SU-DHL-6 (cell line): ENCODE measurements around the gene ARHGEF11.

Experiments used
- H2AFZ ChIP-seq: fragments of 200-600 bp; sonication (generic); 2 replicates; pipeline ENCODE4 v1.6.1; 2014; ENCODE audit warnings: low read depth, mild to moderate bottlenecking, moderate library complexity, mixed read lengths, antibody characterized with exemption, low read length; ENCODE audit not compliant: severe bottlenecking
- H3F3A ChIP-seq: fragments of 200-600 bp; shearing (Covaris generic); 2 replicates; pipeline ENCODE4 v1.6.0; 2016; ENCODE audit warnings: antibody characterized with exemption, mild to moderate bottlenecking; ENCODE audit not compliant: insufficient read depth
- H3K27ac ChIP-seq: fragments of 200-600 bp; sonication (generic); 2 replicates; pipeline ENCODE4 v1.5.1; 2016; ENCODE audit warnings: low read depth, mild to moderate bottlenecking, low read length, moderate library complexity, mixed read lengths
- H3K27me3 ChIP-seq: fragments of 200-600 bp; sonication (generic), shearing (Covaris generic); 2 replicates; pipeline ENCODE4 v1.6.0; 2014; ENCODE audit warnings: mild to moderate bottlenecking, low read length
- H3K36me3 ChIP-seq: fragments of 200-600 bp; sonication (generic); 2 replicates; pipeline ENCODE4 v1.6.1; 2014; ENCODE audit warnings: mild to moderate bottlenecking, low read length, mixed read lengths
- H3K4me2 ChIP-seq: fragments of 300-600, 200-600 bp; shearing (Covaris generic), sonication (generic); 2 replicates; pipeline ENCODE4 v1.6.0; 2014; ENCODE audit warnings: low read length, low read depth, mild to moderate bottlenecking; ENCODE audit not compliant: poor library complexity, severe bottlenecking
- H3K4me3 ChIP-seq: fragments of 200-600 bp; sonication (generic); 2 replicates; pipeline ENCODE4 v1.5.1; 2014; ENCODE audit warnings: antibody characterized with exemption, low read length, mild to moderate bottlenecking, mixed read lengths; ENCODE audit not compliant: insufficient read depth, poor library complexity, severe bottlenecking
- H3K79me2 ChIP-seq: fragments of 200-600 bp; sonication (generic); 2 replicates; pipeline ENCODE4 v1.6.1; 2014; ENCODE audit warnings: mild to moderate bottlenecking, low read length, moderate library complexity; ENCODE audit not compliant: insufficient read depth
- H3K9ac ChIP-seq: fragments of 200-600 bp; sonication (generic); 2 replicates; pipeline ENCODE4 v1.7.0; 2014; ENCODE audit warnings: mild to moderate bottlenecking, low read length
- H3K9me2 ChIP-seq: fragments of 200-600 bp; sonication (generic); replicated peaks from 2 replicates; pipeline ENCODE4 v1.6.1; 2014; ENCODE audit warnings: low read length; ENCODE audit not compliant: insufficient read depth
- H3K9me3 ChIP-seq: fragments of 200-600 bp; sonication (generic); 2 replicates; pipeline ENCODE4 v1.6.1; 2014; ENCODE audit warnings: low read length, mixed read lengths; ENCODE audit not compliant: insufficient read depth
- H4K20me1 ChIP-seq: fragments of 200-600 bp; sonication (generic); 2 replicates; pipeline ENCODE4 v1.6.1; 2014; ENCODE audit warnings: low read depth, mild to moderate bottlenecking, antibody characterized with exemption, low read length, moderate library complexity, mixed read lengths
- EZH2phosphoT487 ChIP-seq: fragments of 200-600 bp; sonication (generic), shearing (Covaris generic); conservative IDR thresholded peaks from 2 replicates; pipeline ENCODE4 v1.6.1; 2018; ENCODE audit warnings: mild to moderate bottlenecking, antibody characterized with exemption, low read length, moderate library complexity, mixed read lengths
- TF ChIP-seq, protein P1 (sequence below): fragments of 200-600 bp; sonication (generic); IDR thresholded peaks from one replicate; pipeline ENCODE4 v1.5.1; 2017; ENCODE audit warnings: antibody characterized with exemption, mild to moderate bottlenecking, low read length, moderate library complexity; ENCODE audit not compliant: insufficient read depth, poor library complexity, severe bottlenecking

Gene ARHGEF11

GRCh38 chr1:156992215-156992614 lies 53.3 kb downstream of the ARHGEF11 start:
- Histone ChIP-seq H3K36me3 (no peaks in the 10 kb centered on the region), H2AFZ (no peak overlapping the region), H3K27ac (no peak overlapping the region), H3K9me3 (no peaks in the 10 kb centered on the region), H4K20me1 (no peaks in the 10 kb centered on the region), H3K4me3 (no peak overlapping the region), H3K9ac (no peak overlapping the region), H3K27me3 (no peaks in the 10 kb centered on the region), H3F3A (no peaks in the 10 kb centered on the region), H3K79me2 (no peaks in the 10 kb centered on the region), H3K9me2 (no peaks in the 10 kb centered on the region), H3K4me2 (no peak overlapping the region)
- TF ChIP-seq, protein P1, sequence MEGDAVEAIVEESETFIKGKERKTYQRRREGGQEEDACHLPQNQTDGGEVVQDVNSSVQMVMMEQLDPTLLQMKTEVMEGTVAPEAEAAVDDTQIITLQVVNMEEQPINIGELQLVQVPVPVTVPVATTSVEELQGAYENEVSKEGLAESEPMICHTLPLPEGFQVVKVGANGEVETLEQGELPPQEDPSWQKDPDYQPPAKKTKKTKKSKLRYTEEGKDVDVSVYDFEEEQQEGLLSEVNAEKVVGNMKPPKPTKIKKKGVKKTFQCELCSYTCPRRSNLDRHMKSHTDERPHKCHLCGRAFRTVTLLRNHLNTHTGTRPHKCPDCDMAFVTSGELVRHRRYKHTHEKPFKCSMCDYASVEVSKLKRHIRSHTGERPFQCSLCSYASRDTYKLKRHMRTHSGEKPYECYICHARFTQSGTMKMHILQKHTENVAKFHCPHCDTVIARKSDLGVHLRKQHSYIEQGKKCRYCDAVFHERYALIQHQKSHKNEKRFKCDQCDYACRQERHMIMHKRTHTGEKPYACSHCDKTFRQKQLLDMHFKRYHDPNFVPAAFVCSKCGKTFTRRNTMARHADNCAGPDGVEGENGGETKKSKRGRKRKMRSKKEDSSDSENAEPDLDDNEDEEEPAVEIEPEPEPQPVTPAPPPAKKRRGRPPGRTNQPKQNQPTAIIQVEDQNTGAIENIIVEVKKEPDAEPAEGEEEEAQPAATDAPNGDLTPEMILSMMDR: no peak
- no peak for TF ChIP-seq EZH2phosphoT487

- Histone ChIP-seq H3K79me2 (no peaks in the 10 kb centered on the region), H3K27ac (no peak overlapping the region), H3K9me2 (no peaks in the 10 kb centered on the region), H3K4me2 (no peak overlapping the region), H3K9me3 (no peaks in the 10 kb centered on the region), H3F3A (no peaks in the 10 kb centered on the region), H4K20me1 (no peaks in the 10 kb centered on the region), H3K9ac (no peak overlapping the region), H3K4me3 (no peak overlapping the region), H3K36me3 (no peaks in the 10 kb centered on the region), H2AFZ (no peak overlapping the region), H3K27me3 (no peaks in the 10 kb centered on the region)
- TF ChIP-seq, protein P1: no peak
- TF ChIP-seq EZH2phosphoT487: no peak
Measured at GRCh38 chr1:156987715-156988114, 57.8 kb downstream of the ARHGEF11 start.

DNA sequence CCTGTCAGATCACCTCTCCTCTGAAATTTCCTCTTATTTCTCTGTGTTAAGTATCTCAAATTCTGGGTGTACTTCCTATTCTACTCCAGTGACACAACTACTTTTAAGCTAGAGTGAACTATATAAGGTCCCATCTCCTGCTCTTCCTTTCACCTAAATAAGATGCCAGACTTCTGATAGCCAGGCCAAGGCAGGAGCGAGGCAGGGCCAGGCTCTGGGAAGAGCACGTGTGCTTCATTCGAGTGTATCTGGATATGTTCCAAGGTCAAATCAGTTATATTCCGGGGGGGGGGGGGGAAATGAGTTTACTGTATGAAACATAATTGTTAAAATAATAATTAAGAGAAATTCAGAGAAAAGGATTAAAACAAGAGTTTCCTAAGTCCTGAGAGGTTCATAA lies 65.0 kb downstream of the ARHGEF11 start:
- H3K9ac ChIP-seq: no peak overlapping the region
- TF ChIP-seq, protein P1: no peak
- TF ChIP-seq EZH2phosphoT487: no peak
- no peak overlapping the region for H2AFZ ChIP-seq
- no peaks in the 10 kb centered on the region for H4K20me1 ChIP-seq
- no peaks in the 10 kb centered on the region for H3F3A ChIP-seq
- H3K79me2 ChIP-seq: no peaks in the 10 kb centered on the region
- H3K36me3 ChIP-seq: no peaks in the 10 kb centered on the region
- no peak overlapping the region for H3K4me2 ChIP-seq
- H3K4me3 ChIP-seq: no peak overlapping the region
- no peaks in the 10 kb centered on the region for H3K9me2 ChIP-seq
- H3K27ac ChIP-seq: no peak overlapping the region
- no peaks in the 10 kb centered on the region for H3K27me3 ChIP-seq
- H3K9me3 ChIP-seq: no peaks in the 10 kb centered on the region

DNA sequence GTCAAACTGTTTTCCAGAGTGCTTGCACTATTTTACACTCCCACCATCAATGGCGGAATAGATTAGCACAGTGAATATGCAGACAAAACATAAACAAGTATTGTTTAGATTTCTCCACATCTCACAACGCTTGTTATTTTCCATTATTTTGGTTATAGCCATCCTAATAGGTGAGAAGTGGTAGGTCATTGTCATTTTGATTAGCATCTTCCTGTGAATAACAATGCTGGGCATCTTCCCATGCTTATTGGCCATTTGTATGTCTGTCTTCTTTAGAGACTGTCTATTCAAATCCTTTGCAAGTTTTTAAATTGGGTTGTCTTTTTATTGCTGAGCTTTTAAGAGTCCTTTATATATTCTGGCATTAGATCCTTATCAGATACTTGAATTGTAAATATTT lies 70.5 kb downstream of the ARHGEF11 start:
- TF ChIP-seq, protein P1: no peak
- no peak for TF ChIP-seq EZH2phosphoT487
- Histone ChIP-seq H3K4me2 (no peak overlapping the region), H3K9ac (no peak overlapping the region), H3K9me3 (no peaks in the 10 kb centered on the region), H3K27ac (no peak overlapping the region), H3K79me2 (no peaks in the 10 kb centered on the region), H3F3A (no peaks in the 10 kb centered on the region), H4K20me1 (no peaks in the 10 kb centered on the region), H3K27me3 (no peaks in the 10 kb centered on the region), H3K36me3 (no peaks in the 10 kb centered on the region), H2AFZ (no peak overlapping the region), H3K9me2 (no peaks in the 10 kb centered on the region), H3K4me3 (no peak overlapping the region)
